ENCODE results near the gene NELFB.

Gene NELFB

DNA sequence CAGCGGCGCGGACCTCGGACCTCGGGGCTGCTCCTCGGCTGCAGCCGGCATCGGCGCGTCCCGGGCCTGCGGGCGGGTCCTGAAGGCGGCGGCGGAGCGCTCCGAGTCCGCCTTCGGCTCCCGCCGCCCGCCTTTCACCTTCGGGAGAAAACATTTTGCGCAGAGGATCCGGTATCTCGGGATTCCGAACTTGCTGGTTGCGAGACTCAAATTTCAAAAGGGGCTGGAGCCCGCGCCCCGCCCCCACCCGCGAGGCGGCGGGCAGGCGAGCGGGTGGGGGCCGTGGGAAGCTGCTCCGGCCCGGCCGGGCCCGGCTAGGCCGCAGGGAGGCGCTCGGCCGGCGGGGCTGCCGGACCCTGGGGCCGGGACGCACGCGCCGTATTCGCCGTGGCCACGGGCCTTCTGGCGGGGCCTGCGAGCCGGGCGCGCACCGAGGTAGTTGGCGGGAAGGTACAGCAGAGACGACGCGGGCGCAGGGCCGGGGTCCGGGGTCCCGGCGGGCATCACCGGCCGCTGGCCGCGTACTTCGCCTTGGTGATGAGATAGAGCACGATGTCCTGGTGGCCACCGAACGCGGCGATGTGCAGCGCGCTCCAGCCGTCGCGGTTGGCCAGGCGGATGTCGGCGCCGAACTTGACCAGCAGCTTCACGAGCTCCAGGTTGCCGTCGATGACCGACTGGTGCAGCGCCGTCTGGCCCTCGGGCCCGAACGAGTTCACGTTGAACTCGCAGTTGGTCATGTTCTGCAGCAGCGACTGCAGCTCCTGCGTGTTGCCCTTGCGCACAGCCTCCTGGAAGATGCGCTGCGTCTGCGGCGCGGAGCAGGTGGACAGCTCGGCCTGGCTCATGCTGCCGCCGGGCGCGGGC, 46.2 kb downstream of the NELFB start:
- peak; percentile 48 for ATAC-seq
- TF ChIP-seq ZFP30 (CRISPR knock-in tag; IDR thresholded peaks at IDR 0.05) (no peak), OSR1 (CRISPR knock-in tag; IDR thresholded peaks at IDR 0.05) (no peak)

DNA sequence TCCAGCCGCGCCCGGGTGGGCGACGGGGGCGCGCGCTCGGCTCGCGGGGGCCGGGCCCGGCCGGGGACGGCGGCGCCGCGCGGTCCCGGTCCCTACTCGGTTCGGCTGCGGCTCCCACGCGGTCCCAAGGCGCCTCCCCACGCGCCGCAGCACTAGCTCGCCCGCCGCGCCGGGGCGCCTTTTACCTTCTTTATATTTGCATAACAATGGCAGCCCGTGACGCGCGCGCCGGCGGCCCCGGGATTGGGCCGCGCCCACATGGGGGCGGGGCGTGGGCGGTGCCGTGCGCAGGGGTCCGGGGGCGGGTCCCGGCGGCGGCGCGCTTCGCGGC, 47.0 kb downstream of the NELFB start, which contains the start of gene NRARP:
Gene NRARP, minus strand, starts transcription at position 154 of the 331 bp plus-strand sequence. CDS start 343 bp downstream, outside the sequence.
- peak; percentile 55 for ATAC-seq
- no peak for TF ChIP-seq ZC3H10 (CRISPR knock-in tag; IDR thresholded peaks at IDR 0.05)
- no peak for TF ChIP-seq ZNF565 (CRISPR knock-in tag; conservative IDR thresholded peaks at IDR 0.05; ENCODE audit: low read depth)
- no peak for TF ChIP-seq CSDC2 (CRISPR knock-in tag; IDR thresholded peaks at IDR 0.05)
- no peak for TF ChIP-seq ZNF70 (CRISPR knock-in tag; IDR thresholded peaks at IDR 0.05)
- TF ChIP-seq CREB5 (CRISPR knock-in tag; IDR thresholded peaks at IDR 0.05; ENCODE audit: low read depth): no peak
- TF ChIP-seq POU6F1 (CRISPR knock-in tag; IDR thresholded peaks at IDR 0.05; ENCODE audit: borderline replicate concordance, low read depth): no peak
- TF ChIP-seq OSR1 (CRISPR knock-in tag; IDR thresholded peaks at IDR 0.05): no peak
- no peak for TF ChIP-seq ARNTL (CRISPR knock-in tag; IDR thresholded peaks at IDR 0.05; ENCODE audit: borderline replicate concordance, low read depth)
- TF ChIP-seq CSRNP3 (CRISPR knock-in tag; IDR thresholded peaks at IDR 0.05): no peak
- no peak for TF ChIP-seq ESRRG (CRISPR knock-in tag; IDR thresholded peaks at IDR 0.05)
- no peak for TF ChIP-seq ZNF8 (CRISPR knock-in tag; IDR thresholded peaks at IDR 0.05)
- TF ChIP-seq ZFP3 (CRISPR knock-in tag; IDR thresholded peaks at IDR 0.05): no peak
- no peak for TF ChIP-seq ZFP30 (CRISPR knock-in tag; IDR thresholded peaks at IDR 0.05)
- TF ChIP-seq RARB (CRISPR knock-in tag; IDR thresholded peaks at IDR 0.05): no peak
- no peak for TF ChIP-seq SNAI2 (CRISPR knock-in tag; IDR thresholded peaks at IDR 0.05)
- no peak for TF ChIP-seq PATZ1 (CRISPR knock-in tag; IDR thresholded peaks at IDR 0.05; ENCODE audit: borderline replicate concordance)

GRCh38 chr9:137302449-137303150, 47.5 kb downstream of the NELFB start:
- peak; percentile 62 for ATAC-seq
- TF ChIP-seq BACH2 (CRISPR knock-in tag; IDR thresholded peaks at IDR 0.05; ENCODE audit: borderline replicate concordance): no peak
- TF ChIP-seq ZNF70 (CRISPR knock-in tag; IDR thresholded peaks at IDR 0.05): no peak
- no peak for TF ChIP-seq ESRRG (CRISPR knock-in tag; IDR thresholded peaks at IDR 0.05)
- TF ChIP-seq SNAI2 (CRISPR knock-in tag; IDR thresholded peaks at IDR 0.05): no peak
- TF ChIP-seq ISL1 (CRISPR knock-in tag; IDR thresholded peaks at IDR 0.05): no peak
- TF ChIP-seq ZNF565 (CRISPR knock-in tag; conservative IDR thresholded peaks at IDR 0.05; ENCODE audit: low read depth): no peak
- TF ChIP-seq PPARA (CRISPR knock-in tag; IDR thresholded peaks at IDR 0.05; ENCODE audit: borderline replicate concordance): no peak
- no peak for TF ChIP-seq PATZ1 (CRISPR knock-in tag; IDR thresholded peaks at IDR 0.05; ENCODE audit: borderline replicate concordance)
